H9 (cell line): ENCODE measurements around the gene KRT80. TPM values are rescaled to one million over a fixed set of nuclear protein-coding genes. Genes with fewer than 3 reads are reported as not detected.
A peak's percentile ranks its signal among the peaks of the same experiment; 100 is the strongest.

Experiments
- DNase-seq: peaks from one replicate; pipeline ENCODE4 v3.0.0-alpha.2; 2017
- H2AFZ ChIP-seq: one replicate; pipeline ENCODE4 v1.6.1; 2013; ENCODE audit warnings: mild to moderate bottlenecking, low read length, control low read depth, moderate library complexity
- H2AK5ac ChIP-seq: 2 replicates; pipeline ENCODE4 v1.6.1; 2013; ENCODE audit warnings: low read length, control low read depth, mixed read lengths; ENCODE audit not compliant: insufficient read length
- H2BK120ac ChIP-seq: one replicate; pipeline ENCODE4 v1.6.1; 2013; ENCODE audit warnings: low read depth, mild to moderate bottlenecking, low read length, control low read depth, inconsistent platforms; ENCODE audit not compliant: poor library complexity, severe bottlenecking
- H2BK12ac ChIP-seq: 2 replicates; pipeline ENCODE4 v1.6.1; 2013; ENCODE audit warnings: low read length, control low read depth, mixed read lengths, low read depth; ENCODE audit not compliant: insufficient read length
- H2BK15ac ChIP-seq: 2 replicates; pipeline ENCODE4 v1.6.1; 2013; ENCODE audit warnings: low read depth, low read length, control low read depth
- H2BK20ac ChIP-seq: one replicate; pipeline ENCODE4 v1.6.1; 2013; ENCODE audit warnings: low read depth, mild to moderate bottlenecking, low read length, control low read depth, inconsistent platforms; ENCODE audit not compliant: poor library complexity, severe bottlenecking
- H2BK5ac ChIP-seq: 2 replicates; pipeline ENCODE4 v1.6.1; 2013; ENCODE audit warnings: low read length, control low read depth, mixed read lengths; ENCODE audit not compliant: insufficient read length
- H3K14ac ChIP-seq: 2 replicates; pipeline ENCODE4 v1.6.1; 2013; ENCODE audit warnings: low read length, control low read depth; ENCODE audit not compliant: insufficient read depth
- H3K18ac ChIP-seq: 2 replicates; pipeline ENCODE4 v1.6.1; 2013; ENCODE audit warnings: low read depth, mild to moderate bottlenecking, mixed read lengths, low read length, control low read depth; ENCODE audit not compliant: insufficient read length
- H3K23ac ChIP-seq: 2 replicates; pipeline ENCODE4 v1.6.1; 2013; ENCODE audit warnings: low read length, control low read depth, mixed read lengths, low read depth; ENCODE audit not compliant: insufficient read length
- H3K23me2 ChIP-seq: 2 replicates; pipeline ENCODE4 v1.6.1; 2013; ENCODE audit warnings: low read depth, mild to moderate bottlenecking, mixed read lengths, low read length, control low read depth; ENCODE audit not compliant: insufficient read length, poor library complexity, severe bottlenecking
- H3K27ac ChIP-seq: 2 replicates; pipeline ENCODE4 v1.5.1; 2013; ENCODE audit warnings: low read length, control low read depth, mixed read lengths, low read depth; ENCODE audit not compliant: insufficient read length
- H3K27me3 ChIP-seq: 2 replicates; pipeline ENCODE4 v1.6.1; 2013; ENCODE audit warnings: low read length, control low read depth, inconsistent platforms; ENCODE audit not compliant: insufficient read depth
- H3K4ac ChIP-seq: 2 replicates; pipeline ENCODE4 v1.6.1; 2013; ENCODE audit warnings: low read depth, mild to moderate bottlenecking, control low read depth, inconsistent platforms, low read length, moderate library complexity
- H3K4me1 ChIP-seq: 2 replicates; pipeline ENCODE4 v1.6.1; 2013; ENCODE audit warnings: low read length, control low read depth, inconsistent platforms; ENCODE audit not compliant: insufficient read depth
- H3K4me2 ChIP-seq: 2 replicates; pipeline ENCODE4 v1.6.1; 2013; ENCODE audit warnings: low read length, control low read depth, mixed read lengths; ENCODE audit not compliant: insufficient read length, insufficient read depth
- H3K56ac ChIP-seq: 2 replicates; pipeline ENCODE4 v1.6.1; 2013; ENCODE audit warnings: low read depth, mild to moderate bottlenecking, mixed read lengths, low read length, control low read depth; ENCODE audit not compliant: insufficient read length
- H3K79me1 ChIP-seq: 2 replicates; pipeline ENCODE4 v1.6.1; 2013; ENCODE audit warnings: low read depth, mild to moderate bottlenecking, moderate library complexity, low read length, control low read depth, inconsistent platforms; ENCODE audit not compliant: insufficient read depth, poor library complexity, severe bottlenecking
- H3K79me2 ChIP-seq: 2 replicates; pipeline ENCODE4 v1.6.1; 2013; ENCODE audit warnings: low read length, control low read depth, inconsistent platforms; ENCODE audit not compliant: insufficient read depth
- H3K9ac ChIP-seq: 2 replicates; pipeline ENCODE4 v1.6.1; 2013; ENCODE audit warnings: low read length, control low read depth, mixed read lengths; ENCODE audit not compliant: insufficient read length; ENCODE audit errors: extremely low read depth
- H3K9me3 ChIP-seq: one replicate; pipeline ENCODE4 v1.6.1; 2013; ENCODE audit warnings: low read depth, low read length, inconsistent platforms; ENCODE audit not compliant: control insufficient read depth
- H3T11ph ChIP-seq: one replicate; pipeline ENCODE4 v1.6.1; 2013; ENCODE audit warnings: mild to moderate bottlenecking, low read length, control low read depth, inconsistent platforms
- H4K20me1 ChIP-seq: one replicate; pipeline ENCODE4 v1.6.1; 2013; ENCODE audit not compliant: control insufficient read depth, insufficient read length, insufficient read depth
- H4K5ac ChIP-seq: 2 replicates; pipeline ENCODE4 v1.6.1; 2013; ENCODE audit warnings: low read depth, mild to moderate bottlenecking, mixed read lengths, low read length, control low read depth; ENCODE audit not compliant: insufficient read length
- H4K8ac ChIP-seq: replicated peaks from 2 replicates; pipeline ENCODE4 v1.6.1; 2013; ENCODE audit warnings: low read length, control low read depth, mixed read lengths, low read depth; ENCODE audit not compliant: insufficient read length
- H4K91ac ChIP-seq: 2 replicates; pipeline ENCODE4 v1.6.1; 2013; ENCODE audit warnings: low read depth, mild to moderate bottlenecking, moderate library complexity, mixed read lengths, low read length, control low read depth; ENCODE audit not compliant: insufficient read length
- H3K27ac Mint-ChIP-seq, 3 experiments: 2 replicates in 2 of 3; 3 replicates in 1 of 3; pipeline ENCODE4 v1.8.0; 2020 to 2021; ENCODE audit warnings: mixed read lengths in 3 of 3, mild to moderate bottlenecking in 1 of 3, moderate library complexity in 1 of 3
- H3K27me3 Mint-ChIP-seq: 2 replicates; pipeline ENCODE4 v1.8.0; 2021; ENCODE audit warnings: low read depth, mild to moderate bottlenecking, moderate library complexity, mixed read lengths
- H3K36me3 Mint-ChIP-seq, 3 experiments: 2 replicates in 2 of 3; 3 replicates in 1 of 3; pipeline ENCODE4 v1.8.0; 2020 to 2021; ENCODE audit warnings: low read depth in 3 of 3, mixed read lengths in 3 of 3; ENCODE audit not compliant: insufficient read depth in 1 of 3
- H3K4me1 Mint-ChIP-seq, 2 experiments: 2 replicates each; pipeline ENCODE4 v1.8.0; 2020; ENCODE audit warnings: mixed read lengths in 2 of 2
- H3K4me3 Mint-ChIP-seq, 2 experiments: 2 replicates in 1 of 2; 3 replicates in 1 of 2; pipeline ENCODE4 v1.8.0; 2020 to 2021; ENCODE audit warnings: mild to moderate bottlenecking in 2 of 2, mixed read lengths in 2 of 2, moderate library complexity in 1 of 2
- H3K9me3 Mint-ChIP-seq, 2 experiments: 2 replicates in 1 of 2; 3 replicates in 1 of 2; pipeline ENCODE4 v1.8.0; 2020; ENCODE audit warnings: mild to moderate bottlenecking in 2 of 2, mixed read lengths in 2 of 2, moderate library complexity in 1 of 2
- CTCF ChIP-seq: fragments of 200-600 bp; sonication (generic); conservative IDR thresholded peaks from 3 replicates; pipeline ENCODE4 v1.8.0; 2021; ENCODE audit warnings: antibody characterized with exemption, mild to moderate bottlenecking
- WGBS: extraction: QIAGEN DNeasy Blood & Tissue Kit; methylation state at CpG from one replicate; pipeline ENCODE4 v1.1.7; 2013; ENCODE audit warnings: missing lambda C conversion rate, low lambda C conversion rate, mixed read lengths; ENCODE audit not compliant: insufficient read length; ENCODE audit errors: extremely low coverage; 5-methylcytosine and 5-hydroxymethylcytosine counted together
- total RNA-seq: library from RNA; stranded (reverse); gene quantifications from 2 replicates; pipeline ENCODE4 v1.2.1, GENCODE V29; 2021

The KRT80 gene
- total RNA-seq, 1 experiment from 2014 or later = not detected

- H4K91ac ChIP-seq = no peak overlapping the region
- H3K36me3 Mint-ChIP-seq = no peaks in the 10 kb centered on the region
- H2BK120ac ChIP-seq = no peak overlapping the region
- peaks cover 0 to 3% of the 10 kb centered on the region in 2 experiments; a peak in 1 of 4 replicates for H3K4me1 Mint-ChIP-seq
- H2AK5ac ChIP-seq = no peak overlapping the region
- H3K14ac ChIP-seq = no peak overlapping the region
- H4K5ac ChIP-seq = no peak overlapping the region
- H2AFZ ChIP-seq = no peak overlapping the region
- peak; percentile 98 for TF ChIP-seq CTCF
- H3K27ac ChIP-seq = no peak overlapping the region
- no peaks in the 10 kb centered on the region for H3K79me1 ChIP-seq
- no peak overlapping the region for H3K4ac ChIP-seq
- H2BK15ac ChIP-seq = no peak overlapping the region
- peaks cover 6% of the 10 kb centered on the region for H3K27me3 Mint-ChIP-seq
- H3K23me2 ChIP-seq = no peaks in the 10 kb centered on the region
- no peak overlapping the region for H3K56ac ChIP-seq
- H3K4me1 ChIP-seq = no peaks in the 10 kb centered on the region
- no peaks in the 10 kb centered on the region for H3K9me3 ChIP-seq
- H3K4me3 Mint-ChIP-seq = no peak overlapping the region
- H4K8ac ChIP-seq = no peak overlapping the region
- H3K9me3 Mint-ChIP-seq = peaks cover 0 to 3% of the 10 kb centered on the region in 2 experiments; a peak in 3 of 5 replicates
- no peak overlapping the region for H3T11ph ChIP-seq
- no peak overlapping the region for H2BK12ac ChIP-seq
- no peak overlapping the region for H3K27ac Mint-ChIP-seq
- no CpG with 5 or more reads among the region's 15 CpGs for WGBS
- H4K20me1 ChIP-seq = no peaks in the 10 kb centered on the region
- H3K4me2 ChIP-seq = no peak overlapping the region
- DNase-seq = peak; percentile 92
- H3K9ac ChIP-seq = no peak overlapping the region
- H3K79me2 ChIP-seq = no peaks in the 10 kb centered on the region
- H3K23ac ChIP-seq = no peak overlapping the region
- no peak overlapping the region for H3K18ac ChIP-seq
- no peak overlapping the region for H2BK20ac ChIP-seq
- no peaks in the 10 kb centered on the region for H3K27me3 ChIP-seq
- H2BK5ac ChIP-seq = no peak overlapping the region
Observed at GRCh38 chr12:52156757-52157565, 34.9 kb downstream of the KRT80 start.
